Suppressor macrophage treated with lipopolysaccharide for 1 hour (primary cell): ENCODE data around the gene COMMD10.

Experiments used
- DNase-seq, 3 donors: peaks; one replicate each; pipeline ENCODE4 v3.0.0-alpha.2; 2020 to 2022

COMMD10 gene

GRCh38 chr5:116229131-116229689, 144.4 kb downstream of the COMMD10 start:
- no peak for DNase-seq

GRCh38 chr5:116231288-116231687, 146.5 kb downstream of the COMMD10 start:
- DNase-seq = no peak

- DNase-seq = no peak
Measured at GRCh38 chr5:116234681-116235080, 149.9 kb downstream of the COMMD10 start.

GRCh38 chr5:116237917-116238500, 153.2 kb downstream of the COMMD10 start:
- no peak for DNase-seq

- no peak for DNase-seq
Measured at GRCh38 chr5:116242343-116242742, 157.5 kb downstream of the COMMD10 start.

GRCh38 chr5:116248432-116248831, 163.6 kb downstream of the COMMD10 start:
- DNase-seq = no peak

- no peak for DNase-seq
Measured at GRCh38 chr5:116249648-116250047, 164.8 kb downstream of the COMMD10 start.

GRCh38 chr5:116256717-116257116, 171.9 kb downstream of the COMMD10 start:
- no peak for DNase-seq

- no peak for DNase-seq
Measured at GRCh38 chr5:116265471-116265870, 180.6 kb downstream of the COMMD10 start.

GRCh38 chr5:116271446-116272025, 186.7 kb downstream of the COMMD10 start:
- DNase-seq = peak; percentile 12 to 66 (median 37)

GRCh38 chr5:116272281-116272941, 187.6 kb downstream of the COMMD10 start:
- no peak for DNase-seq

GRCh38 chr5:116273448-116274242, 188.8 kb downstream of the COMMD10 start:
- DNase-seq = no peak

- no peak for DNase-seq
Measured at GRCh38 chr5:116274251-116274650, 189.4 kb downstream of the COMMD10 start.

GRCh38 chr5:116275282-116275681, 190.5 kb downstream of the COMMD10 start:
- DNase-seq = no peak

GRCh38 chr5:116276952-116277351, 192.1 kb downstream of the COMMD10 start:
- no peak for DNase-seq

GRCh38 chr5:116280149-116280803, 195.5 kb downstream of the COMMD10 start:
- DNase-seq = no peak

GRCh38 chr5:116281309-116281708, 196.5 kb downstream of the COMMD10 start:
- DNase-seq = peak; percentile 1 to 50 (median 8)

- DNase-seq = no peak
Measured at GRCh38 chr5:116288524-116288923, 203.7 kb downstream of the COMMD10 start.

GRCh38 chr5:116289276-116289675, 204.5 kb downstream of the COMMD10 start:
- DNase-seq = no peak

GRCh38 chr5:116291271-116291670, 206.4 kb downstream of the COMMD10 start:
- no peak for DNase-seq

GRCh38 chr5:116292321-116292720, 207.5 kb downstream of the COMMD10 start:
- no peak for DNase-seq

GRCh38 chr5:116296335-116297072, 211.7 kb downstream of the COMMD10 start:
- DNase-seq = no peak
